Measurements from ENCODE around the gene RBMS3.
"Not testable (repeated sequence)": the region's sequence is repeated elsewhere in the genome, so short reads cannot be mapped to it uniquely, and the experiment has no call there.

DNA sequence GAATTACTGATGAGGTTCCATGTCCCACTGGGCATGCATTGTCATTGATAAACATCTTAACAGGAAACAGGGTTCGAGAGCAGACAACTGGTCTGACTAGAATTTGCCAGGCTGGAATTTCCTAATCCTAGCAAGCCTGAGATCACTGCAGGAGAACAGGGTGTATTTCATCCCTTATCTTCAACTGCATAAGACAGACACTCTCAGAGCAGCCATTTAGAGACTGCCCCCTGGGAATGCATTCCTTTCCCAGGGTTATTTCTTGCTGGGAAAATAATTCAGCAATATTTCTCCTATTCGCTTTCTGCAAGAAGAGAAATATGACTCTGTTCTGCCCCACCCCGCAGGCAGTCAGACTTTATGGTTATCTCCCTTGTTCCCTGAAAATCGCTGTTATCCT is 113.1 kb downstream of the RBMS3 start:
- TF ChIP-seq, protein P1, sequence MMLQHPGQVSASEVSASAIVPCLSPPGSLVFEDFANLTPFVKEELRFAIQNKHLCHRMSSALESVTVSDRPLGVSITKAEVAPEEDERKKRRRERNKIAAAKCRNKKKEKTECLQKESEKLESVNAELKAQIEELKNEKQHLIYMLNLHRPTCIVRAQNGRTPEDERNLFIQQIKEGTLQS (IDR thresholded peaks at IDR 0.05; ENCODE audit: insufficient read depth, low read depth, low read length): not testable (repeated sequence)
- TF ChIP-seq POU5F1 (IDR thresholded peaks at IDR 0.05; ENCODE audit: low read depth, low read length): 0 out of 2 replicates have a peak, but pooled peaks have one; percentile 24
- TF ChIP-seq, protein P2, sequence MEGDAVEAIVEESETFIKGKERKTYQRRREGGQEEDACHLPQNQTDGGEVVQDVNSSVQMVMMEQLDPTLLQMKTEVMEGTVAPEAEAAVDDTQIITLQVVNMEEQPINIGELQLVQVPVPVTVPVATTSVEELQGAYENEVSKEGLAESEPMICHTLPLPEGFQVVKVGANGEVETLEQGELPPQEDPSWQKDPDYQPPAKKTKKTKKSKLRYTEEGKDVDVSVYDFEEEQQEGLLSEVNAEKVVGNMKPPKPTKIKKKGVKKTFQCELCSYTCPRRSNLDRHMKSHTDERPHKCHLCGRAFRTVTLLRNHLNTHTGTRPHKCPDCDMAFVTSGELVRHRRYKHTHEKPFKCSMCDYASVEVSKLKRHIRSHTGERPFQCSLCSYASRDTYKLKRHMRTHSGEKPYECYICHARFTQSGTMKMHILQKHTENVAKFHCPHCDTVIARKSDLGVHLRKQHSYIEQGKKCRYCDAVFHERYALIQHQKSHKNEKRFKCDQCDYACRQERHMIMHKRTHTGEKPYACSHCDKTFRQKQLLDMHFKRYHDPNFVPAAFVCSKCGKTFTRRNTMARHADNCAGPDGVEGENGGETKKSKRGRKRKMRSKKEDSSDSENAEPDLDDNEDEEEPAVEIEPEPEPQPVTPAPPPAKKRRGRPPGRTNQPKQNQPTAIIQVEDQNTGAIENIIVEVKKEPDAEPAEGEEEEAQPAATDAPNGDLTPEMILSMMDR (IDR thresholded peaks at IDR 0.05; ENCODE audit: control extremely low read depth in 1 of 3, insufficient read depth in 1 of 3, low read depth in 1 of 3, low read length in 3 of 3): not testable (repeated sequence)
- TF ChIP-seq GABPA (IDR thresholded peaks at IDR 0.05; ENCODE audit: borderline replicate concordance, insufficient read depth, low read length): not testable (repeated sequence)
